HL-60 (cell line): ENCODE data around the gene TAF1B.

Source experiments
- POLR2AphosphoS5 ChIP-seq: IDR thresholded peaks from 2 replicates; pipeline ENCODE4 v1.6.1; 2012; ENCODE audit warnings: low read depth
- TF ChIP-seq, protein P1 (sequence below): IDR thresholded peaks from one replicate; pipeline ENCODE4 v1.5.1; 2011; ENCODE audit warnings: low read length, control low read depth, inconsistent platforms; ENCODE audit not compliant: insufficient read depth
- TF ChIP-seq, protein P2 (sequence below): IDR thresholded peaks from 2 replicates; pipeline ENCODE4 v1.6.1; 2012; ENCODE audit warnings: low read depth; ENCODE audit not compliant: insufficient replicate concordance

DNA sequence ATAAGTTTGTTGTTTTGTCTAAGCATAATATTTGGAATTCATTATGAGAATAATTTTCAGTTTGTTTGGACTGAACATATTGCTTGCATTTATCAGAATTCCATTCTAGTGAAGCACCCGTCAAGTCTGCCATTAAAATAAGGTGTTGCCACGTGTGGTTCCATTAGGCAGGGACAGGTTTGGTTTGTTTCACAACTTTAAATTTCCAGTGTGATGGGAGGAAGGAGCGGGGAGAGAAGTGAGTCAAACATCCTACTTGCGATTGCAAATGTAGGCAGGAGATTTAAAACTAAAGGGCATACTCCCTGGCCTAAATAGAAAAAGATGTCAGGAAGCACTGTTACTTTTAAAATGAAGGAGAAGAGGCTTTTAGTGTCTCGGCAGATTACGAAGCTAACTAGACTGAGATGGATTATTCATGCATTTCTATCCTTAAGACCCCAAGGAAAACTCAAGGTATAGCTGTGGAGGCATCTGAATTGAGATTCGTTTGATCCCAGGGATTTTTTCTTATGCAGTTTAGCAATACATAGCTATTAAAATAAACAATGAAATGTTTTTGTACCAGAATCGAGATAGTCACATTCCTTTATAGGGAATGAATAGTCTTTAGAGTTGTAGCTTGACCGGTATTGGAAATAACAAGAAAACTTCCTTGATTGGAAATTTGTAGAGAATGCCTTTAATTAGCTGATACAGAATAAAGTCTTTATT, 128.0 kb downstream of the TAF1B start:
- no peak for TF ChIP-seq POLR2AphosphoS5
- TF ChIP-seq, protein P1, sequence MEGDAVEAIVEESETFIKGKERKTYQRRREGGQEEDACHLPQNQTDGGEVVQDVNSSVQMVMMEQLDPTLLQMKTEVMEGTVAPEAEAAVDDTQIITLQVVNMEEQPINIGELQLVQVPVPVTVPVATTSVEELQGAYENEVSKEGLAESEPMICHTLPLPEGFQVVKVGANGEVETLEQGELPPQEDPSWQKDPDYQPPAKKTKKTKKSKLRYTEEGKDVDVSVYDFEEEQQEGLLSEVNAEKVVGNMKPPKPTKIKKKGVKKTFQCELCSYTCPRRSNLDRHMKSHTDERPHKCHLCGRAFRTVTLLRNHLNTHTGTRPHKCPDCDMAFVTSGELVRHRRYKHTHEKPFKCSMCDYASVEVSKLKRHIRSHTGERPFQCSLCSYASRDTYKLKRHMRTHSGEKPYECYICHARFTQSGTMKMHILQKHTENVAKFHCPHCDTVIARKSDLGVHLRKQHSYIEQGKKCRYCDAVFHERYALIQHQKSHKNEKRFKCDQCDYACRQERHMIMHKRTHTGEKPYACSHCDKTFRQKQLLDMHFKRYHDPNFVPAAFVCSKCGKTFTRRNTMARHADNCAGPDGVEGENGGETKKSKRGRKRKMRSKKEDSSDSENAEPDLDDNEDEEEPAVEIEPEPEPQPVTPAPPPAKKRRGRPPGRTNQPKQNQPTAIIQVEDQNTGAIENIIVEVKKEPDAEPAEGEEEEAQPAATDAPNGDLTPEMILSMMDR: no peak
- TF ChIP-seq, protein P2, sequence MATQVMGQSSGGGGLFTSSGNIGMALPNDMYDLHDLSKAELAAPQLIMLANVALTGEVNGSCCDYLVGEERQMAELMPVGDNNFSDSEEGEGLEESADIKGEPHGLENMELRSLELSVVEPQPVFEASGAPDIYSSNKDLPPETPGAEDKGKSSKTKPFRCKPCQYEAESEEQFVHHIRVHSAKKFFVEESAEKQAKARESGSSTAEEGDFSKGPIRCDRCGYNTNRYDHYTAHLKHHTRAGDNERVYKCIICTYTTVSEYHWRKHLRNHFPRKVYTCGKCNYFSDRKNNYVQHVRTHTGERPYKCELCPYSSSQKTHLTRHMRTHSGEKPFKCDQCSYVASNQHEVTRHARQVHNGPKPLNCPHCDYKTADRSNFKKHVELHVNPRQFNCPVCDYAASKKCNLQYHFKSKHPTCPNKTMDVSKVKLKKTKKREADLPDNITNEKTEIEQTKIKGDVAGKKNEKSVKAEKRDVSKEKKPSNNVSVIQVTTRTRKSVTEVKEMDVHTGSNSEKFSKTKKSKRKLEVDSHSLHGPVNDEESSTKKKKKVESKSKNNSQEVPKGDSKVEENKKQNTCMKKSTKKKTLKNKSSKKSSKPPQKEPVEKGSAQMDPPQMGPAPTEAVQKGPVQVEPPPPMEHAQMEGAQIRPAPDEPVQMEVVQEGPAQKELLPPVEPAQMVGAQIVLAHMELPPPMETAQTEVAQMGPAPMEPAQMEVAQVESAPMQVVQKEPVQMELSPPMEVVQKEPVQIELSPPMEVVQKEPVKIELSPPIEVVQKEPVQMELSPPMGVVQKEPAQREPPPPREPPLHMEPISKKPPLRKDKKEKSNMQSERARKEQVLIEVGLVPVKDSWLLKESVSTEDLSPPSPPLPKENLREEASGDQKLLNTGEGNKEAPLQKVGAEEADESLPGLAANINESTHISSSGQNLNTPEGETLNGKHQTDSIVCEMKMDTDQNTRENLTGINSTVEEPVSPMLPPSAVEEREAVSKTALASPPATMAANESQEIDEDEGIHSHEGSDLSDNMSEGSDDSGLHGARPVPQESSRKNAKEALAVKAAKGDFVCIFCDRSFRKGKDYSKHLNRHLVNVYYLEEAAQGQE: no peak
